ENCODE results near the gene KHK.

Gene KHK

DNA sequence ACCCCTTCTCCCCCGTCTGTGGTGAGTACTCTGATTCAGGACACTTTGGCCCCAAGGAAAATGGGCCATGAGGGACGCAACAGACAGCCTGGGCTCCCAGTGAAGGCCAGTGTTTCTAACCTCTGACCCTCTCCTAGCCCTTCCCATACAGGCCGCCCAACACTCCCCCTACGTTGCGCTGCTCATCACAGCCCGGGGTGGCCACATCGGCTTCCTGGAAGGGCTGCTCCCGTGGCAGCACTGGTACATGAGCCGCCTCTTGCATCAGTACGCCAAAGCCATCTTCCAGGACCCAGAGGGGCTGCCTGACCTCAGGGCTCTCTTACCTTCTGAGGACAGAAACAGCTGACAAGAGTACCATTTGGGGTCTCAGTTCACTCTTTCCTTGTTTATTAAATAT is 43.8 kb downstream of the KHK start:
- TF ChIP-seq, protein P1, sequence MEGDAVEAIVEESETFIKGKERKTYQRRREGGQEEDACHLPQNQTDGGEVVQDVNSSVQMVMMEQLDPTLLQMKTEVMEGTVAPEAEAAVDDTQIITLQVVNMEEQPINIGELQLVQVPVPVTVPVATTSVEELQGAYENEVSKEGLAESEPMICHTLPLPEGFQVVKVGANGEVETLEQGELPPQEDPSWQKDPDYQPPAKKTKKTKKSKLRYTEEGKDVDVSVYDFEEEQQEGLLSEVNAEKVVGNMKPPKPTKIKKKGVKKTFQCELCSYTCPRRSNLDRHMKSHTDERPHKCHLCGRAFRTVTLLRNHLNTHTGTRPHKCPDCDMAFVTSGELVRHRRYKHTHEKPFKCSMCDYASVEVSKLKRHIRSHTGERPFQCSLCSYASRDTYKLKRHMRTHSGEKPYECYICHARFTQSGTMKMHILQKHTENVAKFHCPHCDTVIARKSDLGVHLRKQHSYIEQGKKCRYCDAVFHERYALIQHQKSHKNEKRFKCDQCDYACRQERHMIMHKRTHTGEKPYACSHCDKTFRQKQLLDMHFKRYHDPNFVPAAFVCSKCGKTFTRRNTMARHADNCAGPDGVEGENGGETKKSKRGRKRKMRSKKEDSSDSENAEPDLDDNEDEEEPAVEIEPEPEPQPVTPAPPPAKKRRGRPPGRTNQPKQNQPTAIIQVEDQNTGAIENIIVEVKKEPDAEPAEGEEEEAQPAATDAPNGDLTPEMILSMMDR (IDR thresholded peaks at IDR 0.05; ENCODE audit: insufficient read depth, low read length) = no peak
- no peak for TF ChIP-seq POLR2AphosphoS5 (IDR thresholded peaks at IDR 0.05; ENCODE audit: low read depth)
- TF ChIP-seq, protein P2, sequence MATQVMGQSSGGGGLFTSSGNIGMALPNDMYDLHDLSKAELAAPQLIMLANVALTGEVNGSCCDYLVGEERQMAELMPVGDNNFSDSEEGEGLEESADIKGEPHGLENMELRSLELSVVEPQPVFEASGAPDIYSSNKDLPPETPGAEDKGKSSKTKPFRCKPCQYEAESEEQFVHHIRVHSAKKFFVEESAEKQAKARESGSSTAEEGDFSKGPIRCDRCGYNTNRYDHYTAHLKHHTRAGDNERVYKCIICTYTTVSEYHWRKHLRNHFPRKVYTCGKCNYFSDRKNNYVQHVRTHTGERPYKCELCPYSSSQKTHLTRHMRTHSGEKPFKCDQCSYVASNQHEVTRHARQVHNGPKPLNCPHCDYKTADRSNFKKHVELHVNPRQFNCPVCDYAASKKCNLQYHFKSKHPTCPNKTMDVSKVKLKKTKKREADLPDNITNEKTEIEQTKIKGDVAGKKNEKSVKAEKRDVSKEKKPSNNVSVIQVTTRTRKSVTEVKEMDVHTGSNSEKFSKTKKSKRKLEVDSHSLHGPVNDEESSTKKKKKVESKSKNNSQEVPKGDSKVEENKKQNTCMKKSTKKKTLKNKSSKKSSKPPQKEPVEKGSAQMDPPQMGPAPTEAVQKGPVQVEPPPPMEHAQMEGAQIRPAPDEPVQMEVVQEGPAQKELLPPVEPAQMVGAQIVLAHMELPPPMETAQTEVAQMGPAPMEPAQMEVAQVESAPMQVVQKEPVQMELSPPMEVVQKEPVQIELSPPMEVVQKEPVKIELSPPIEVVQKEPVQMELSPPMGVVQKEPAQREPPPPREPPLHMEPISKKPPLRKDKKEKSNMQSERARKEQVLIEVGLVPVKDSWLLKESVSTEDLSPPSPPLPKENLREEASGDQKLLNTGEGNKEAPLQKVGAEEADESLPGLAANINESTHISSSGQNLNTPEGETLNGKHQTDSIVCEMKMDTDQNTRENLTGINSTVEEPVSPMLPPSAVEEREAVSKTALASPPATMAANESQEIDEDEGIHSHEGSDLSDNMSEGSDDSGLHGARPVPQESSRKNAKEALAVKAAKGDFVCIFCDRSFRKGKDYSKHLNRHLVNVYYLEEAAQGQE (IDR thresholded peaks at IDR 0.05; ENCODE audit: insufficient replicate concordance, low read depth) = no peak
- TF ChIP-seq SPI1 (IDR thresholded peaks at IDR 0.05; ENCODE audit: borderline replicate concordance, low read depth) = no peak
- TF ChIP-seq GABPA (IDR thresholded peaks at IDR 0.05; ENCODE audit: low read depth) = no peak
- no peak for DNase-seq (ENCODE audit: low read depth in 1 of 2, low spot score in 1 of 2)

DNA sequence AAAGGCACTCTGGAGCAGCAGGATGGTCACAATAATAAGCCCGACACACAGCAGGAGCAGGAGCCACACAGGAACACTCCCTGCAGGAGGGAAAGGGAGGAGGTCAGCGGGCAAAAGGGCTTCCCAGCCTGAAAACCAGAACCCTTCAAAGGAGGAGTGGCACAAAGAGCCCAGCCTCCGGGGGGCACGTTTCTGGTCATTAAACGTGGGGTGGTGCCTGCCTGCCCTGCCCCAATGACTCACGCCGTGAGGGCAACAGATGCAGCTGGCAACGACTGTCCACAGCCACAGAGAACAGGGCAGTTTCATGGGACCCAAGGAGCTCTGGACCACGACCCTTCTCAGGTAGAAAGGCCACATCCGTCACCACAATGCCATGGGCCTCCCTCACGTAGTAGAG is 44.9 kb downstream of the KHK start:
- TF ChIP-seq, protein P2 (IDR thresholded peaks at IDR 0.05; ENCODE audit: insufficient replicate concordance, low read depth) = no peak
- TF ChIP-seq POLR2AphosphoS5 (IDR thresholded peaks at IDR 0.05; ENCODE audit: low read depth) = no peak
- TF ChIP-seq GABPA (IDR thresholded peaks at IDR 0.05; ENCODE audit: low read depth) = no peak
- no peaks in the 10 kb centered on the region for H3K27me3 ChIP-seq (ENCODE audit: insufficient read depth, poor library complexity, severe bottlenecking)
- no peak for DNase-seq (ENCODE audit: low read depth in 1 of 2, low spot score in 1 of 2)

More for the DNA sequence above, 43.8 kb downstream of the KHK start:
- Histone ChIP-seq H3K4me3 (replicated peaks; ENCODE audit: insufficient read depth, low read length) (no peak overlapping the region), H3K27ac (replicated peaks) (no peak overlapping the region), H3K27me3 (ENCODE audit: insufficient read depth, poor library complexity, severe bottlenecking) (no peaks in the 10 kb centered on the region)

DNA sequence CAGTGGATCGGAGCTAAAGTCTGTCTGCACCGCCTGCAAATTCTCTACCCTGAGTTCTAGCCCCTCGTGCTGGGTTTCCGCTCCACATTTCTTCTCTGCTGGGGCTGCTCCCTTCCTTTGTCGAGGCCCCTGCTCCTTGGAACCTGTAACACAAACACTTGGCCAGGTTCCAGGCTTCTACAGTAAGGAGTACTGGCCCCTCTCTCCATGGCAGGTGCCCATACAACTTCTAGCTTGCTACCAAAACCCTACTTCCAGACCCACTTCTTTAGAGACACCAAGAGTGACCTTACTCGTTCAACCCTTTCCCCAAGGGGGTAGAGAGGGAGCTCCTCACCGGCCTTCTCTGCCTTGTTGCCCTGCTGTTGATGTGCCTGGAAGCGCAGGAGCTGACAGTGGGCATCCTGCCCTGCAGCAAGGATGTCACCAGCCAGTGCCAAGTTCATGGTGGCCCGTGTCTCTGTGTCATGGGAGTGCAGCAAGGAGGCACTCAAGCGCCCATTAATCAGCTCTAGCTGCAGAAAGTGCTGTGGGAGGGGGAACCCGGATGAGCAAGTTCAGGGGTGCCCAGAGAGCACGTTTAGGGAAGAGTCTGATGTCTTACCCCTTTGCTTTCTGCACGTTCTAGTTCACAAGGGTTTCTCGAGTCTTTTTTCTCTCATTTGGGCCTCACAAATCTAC is 46.8 kb downstream of the KHK start:
- DNase-seq (ENCODE audit: low read depth in 1 of 2, low spot score in 1 of 2) = no peak
- Histone ChIP-seq H3K4me3 (replicated peaks; ENCODE audit: insufficient read depth, low read length) (peak overlapping the region; percentile 95), H3K27ac (replicated peaks) (peak overlapping the region; percentile 71), H3K27me3 (ENCODE audit: insufficient read depth, poor library complexity, severe bottlenecking) (no peaks in the 10 kb centered on the region)
- TF ChIP-seq, protein P2 (IDR thresholded peaks at IDR 0.05; ENCODE audit: insufficient replicate concordance, low read depth) = no peak
- TF ChIP-seq, protein P1 (IDR thresholded peaks at IDR 0.05; ENCODE audit: insufficient read depth, low read length) = no peak
- TF ChIP-seq POLR2AphosphoS5 (IDR thresholded peaks at IDR 0.05; ENCODE audit: low read depth) (no peak), GABPA (IDR thresholded peaks at IDR 0.05; ENCODE audit: low read depth) (no peak), SPI1 (IDR thresholded peaks at IDR 0.05; ENCODE audit: borderline replicate concordance, low read depth) (no peak)

More for the DNA sequence above, 44.9 kb downstream of the KHK start:
- Histone ChIP-seq H3K4me3 (replicated peaks; ENCODE audit: insufficient read depth, low read length) (no peak overlapping the region), H3K27ac (replicated peaks) (no peak overlapping the region)

Measured in HL-60 (cell line).